HL-60 (cell line): Measurements from ENCODE around the gene DCAKD.

Experiments
- DNase-seq, 2 experiments: peaks; one replicate each; pipeline ENCODE4 v3.0.0-alpha.2; 2010 to 2020; ENCODE audit warnings: low read depth in 1 of 2, low spot score in 1 of 2
- H3K27ac ChIP-seq: fragments of 250-450 bp; sonication (Bioruptor Pico); replicated peaks from 2 replicates; pipeline ENCODE4 v1.5.1; 2020; ENCODE audit warnings: mild to moderate bottlenecking, moderate library complexity
- H3K27me3 ChIP-seq: fragments of 250-450 bp; sonication (Bioruptor Pico); 2 replicates; pipeline ENCODE4 v1.5.1; 2021; ENCODE audit warnings: mild to moderate bottlenecking, moderate library complexity; ENCODE audit not compliant: insufficient read depth, poor library complexity, severe bottlenecking
- H3K4me3 ChIP-seq: replicated peaks from 2 replicates; pipeline ENCODE4 v1.5.1; 2011; ENCODE audit warnings: mild to moderate bottlenecking, control low read depth, low read length; ENCODE audit not compliant: insufficient read depth
- GABPA ChIP-seq: IDR thresholded peaks from 2 replicates; pipeline ENCODE4 v1.6.1; 2012; ENCODE audit warnings: low read depth
- POLR2AphosphoS5 ChIP-seq: IDR thresholded peaks from 2 replicates; pipeline ENCODE4 v1.6.1; 2012; ENCODE audit warnings: low read depth
- REST ChIP-seq: IDR thresholded peaks from 2 replicates; pipeline ENCODE4 v1.6.1; 2012; ENCODE audit warnings: low read depth; ENCODE audit not compliant: insufficient replicate concordance
- SPI1 ChIP-seq: IDR thresholded peaks from 2 replicates; pipeline ENCODE4 v1.6.1; 2012; ENCODE audit warnings: low read depth, mild to moderate bottlenecking, borderline replicate concordance
- TF ChIP-seq, protein P1 (sequence below): IDR thresholded peaks from one replicate; pipeline ENCODE4 v1.5.1; 2011; ENCODE audit warnings: low read length, control low read depth, inconsistent platforms; ENCODE audit not compliant: insufficient read depth

The DCAKD gene

GRCh38 chr17:45005700-45006099 is 45.7 kb downstream of the DCAKD start:
- H3K27me3 ChIP-seq: peaks cover 2% of the 10 kb centered on the region
- DNase-seq: no peak
- no peak for TF ChIP-seq POLR2AphosphoS5
- TF ChIP-seq SPI1: no peak
- no peak for TF ChIP-seq REST
- TF ChIP-seq GABPA: no peak
- TF ChIP-seq, protein P1, sequence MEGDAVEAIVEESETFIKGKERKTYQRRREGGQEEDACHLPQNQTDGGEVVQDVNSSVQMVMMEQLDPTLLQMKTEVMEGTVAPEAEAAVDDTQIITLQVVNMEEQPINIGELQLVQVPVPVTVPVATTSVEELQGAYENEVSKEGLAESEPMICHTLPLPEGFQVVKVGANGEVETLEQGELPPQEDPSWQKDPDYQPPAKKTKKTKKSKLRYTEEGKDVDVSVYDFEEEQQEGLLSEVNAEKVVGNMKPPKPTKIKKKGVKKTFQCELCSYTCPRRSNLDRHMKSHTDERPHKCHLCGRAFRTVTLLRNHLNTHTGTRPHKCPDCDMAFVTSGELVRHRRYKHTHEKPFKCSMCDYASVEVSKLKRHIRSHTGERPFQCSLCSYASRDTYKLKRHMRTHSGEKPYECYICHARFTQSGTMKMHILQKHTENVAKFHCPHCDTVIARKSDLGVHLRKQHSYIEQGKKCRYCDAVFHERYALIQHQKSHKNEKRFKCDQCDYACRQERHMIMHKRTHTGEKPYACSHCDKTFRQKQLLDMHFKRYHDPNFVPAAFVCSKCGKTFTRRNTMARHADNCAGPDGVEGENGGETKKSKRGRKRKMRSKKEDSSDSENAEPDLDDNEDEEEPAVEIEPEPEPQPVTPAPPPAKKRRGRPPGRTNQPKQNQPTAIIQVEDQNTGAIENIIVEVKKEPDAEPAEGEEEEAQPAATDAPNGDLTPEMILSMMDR: no peak
- no peak overlapping the region for H3K4me3 ChIP-seq
- no peak overlapping the region for H3K27ac ChIP-seq

DNA sequence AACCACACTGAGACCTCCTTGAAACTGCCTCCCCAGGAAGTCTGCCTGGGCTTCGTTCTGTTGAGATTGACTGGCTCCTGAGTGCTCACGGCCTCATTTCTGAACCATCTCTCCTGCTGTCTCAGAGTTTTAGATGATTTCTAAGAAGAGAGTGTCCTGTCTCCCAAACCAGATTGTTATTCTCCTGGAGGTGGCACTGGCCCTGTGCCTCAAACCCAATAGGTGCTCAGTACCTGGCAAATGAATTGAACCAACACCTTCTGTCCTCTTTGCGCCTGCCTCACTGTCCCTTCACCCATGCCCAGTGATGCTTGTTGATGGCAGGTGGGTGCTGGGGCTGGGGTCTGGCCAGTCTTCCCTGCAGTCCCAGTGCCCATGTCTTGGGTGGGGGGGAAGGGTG is 47.0 kb downstream of the DCAKD start:
- Histone ChIP-seq H3K27ac (no peak overlapping the region), H3K4me3 (no peak overlapping the region), H3K27me3 (peaks cover 2% of the 10 kb centered on the region)
- TF ChIP-seq SPI1 (no peak), POLR2AphosphoS5 (no peak), GABPA (no peak), REST (no peak)
- TF ChIP-seq, protein P1: no peak
- DNase-seq: no peak

DNA sequence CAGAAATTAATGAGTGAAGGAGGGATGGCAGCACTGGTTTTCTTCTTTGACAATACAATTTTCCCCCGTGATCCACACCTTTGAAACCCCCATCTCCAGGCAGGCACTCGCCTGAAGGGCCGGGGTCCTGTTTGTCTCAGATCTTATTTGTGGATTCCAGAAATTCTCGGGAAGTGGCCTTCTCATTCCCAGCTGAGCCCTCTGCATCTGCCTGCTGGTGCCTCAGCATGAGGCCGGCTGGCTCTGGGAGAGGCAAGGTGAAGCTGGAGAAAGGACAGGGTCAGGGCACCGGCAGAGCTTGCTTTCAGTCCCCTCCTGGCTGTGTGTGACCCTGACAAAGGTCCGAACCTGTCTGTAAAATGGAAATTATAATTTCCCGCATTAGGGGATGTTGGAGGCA is 47.6 kb downstream of the DCAKD start:
- peaks cover 2% of the 10 kb centered on the region for H3K27me3 ChIP-seq
- H3K27ac ChIP-seq: no peak overlapping the region
- DNase-seq: no peak
- TF ChIP-seq SPI1 (no peak), REST (no peak), GABPA (no peak), POLR2AphosphoS5 (no peak)
- TF ChIP-seq, protein P1: no peak
- no peak overlapping the region for H3K4me3 ChIP-seq
